IPS-15b (cell line): ENCODE results near the gene MFSD6.

Experiments
- H3K27me3 ChIP-seq: one replicate; pipeline ENCODE4 v1.6.1; 2013; ENCODE audit warnings: low read length; ENCODE audit not compliant: control insufficient read depth, insufficient read depth
- H3K36me3 ChIP-seq: one replicate; pipeline ENCODE4 v1.6.1; 2013; ENCODE audit warnings: low read length; ENCODE audit not compliant: control insufficient read depth, insufficient read depth
- H3K4me1 ChIP-seq: one replicate; pipeline ENCODE4 v1.6.1; 2013; ENCODE audit warnings: mild to moderate bottlenecking, low read length; ENCODE audit not compliant: control insufficient read depth, insufficient read depth
- H3K4me3 ChIP-seq: one replicate; pipeline ENCODE4 v1.5.1; 2013; ENCODE audit warnings: low read depth, low read length
- H3K9ac ChIP-seq: one replicate; pipeline ENCODE4 v1.6.1; 2013; ENCODE audit warnings: low read depth, mild to moderate bottlenecking, low read length
- H3K9me3 ChIP-seq: one replicate; pipeline ENCODE4 v1.6.1; 2013; ENCODE audit warnings: mild to moderate bottlenecking, low read length; ENCODE audit not compliant: control insufficient read depth, insufficient read depth

The MFSD6 gene

GRCh38 chr2:190529486-190530247 is 121.5 kb downstream of the MFSD6 start:
- no peak overlapping the region for H3K9ac ChIP-seq
- H3K9me3 ChIP-seq, result no peaks in the 10 kb centered on the region
- H3K36me3 ChIP-seq, result no peaks in the 10 kb centered on the region
- no peaks in the 10 kb centered on the region for H3K27me3 ChIP-seq
- H3K4me1 ChIP-seq, result peaks cover 3% of the 10 kb centered on the region
- H3K4me3 ChIP-seq, result no peak overlapping the region

- Histone ChIP-seq H3K4me3 (no peak overlapping the region), H3K9ac (no peak overlapping the region), H3K9me3 (no peaks in the 10 kb centered on the region), H3K27me3 (no peaks in the 10 kb centered on the region), H3K36me3 (no peaks in the 10 kb centered on the region), H3K4me1 (peaks cover 7% of the 10 kb centered on the region)
Observed at GRCh38 chr2:190530248-190530900, 122.2 kb downstream of the MFSD6 start.

GRCh38 chr2:190532581-190532980 is 124.4 kb downstream of the MFSD6 start:
- Histone ChIP-seq H3K4me3 (no peak overlapping the region), H3K27me3 (no peaks in the 10 kb centered on the region), H3K9me3 (no peaks in the 10 kb centered on the region), H3K4me1 (peaks cover 12% of the 10 kb centered on the region), H3K9ac (no peak overlapping the region), H3K36me3 (no peaks in the 10 kb centered on the region)

GRCh38 chr2:190533175-190533967 is 125.2 kb downstream of the MFSD6 start:
- Histone ChIP-seq H3K36me3 (no peaks in the 10 kb centered on the region), H3K4me3 (peak overlapping the region; percentile 70), H3K9ac (peak overlapping the region; percentile 38), H3K9me3 (no peaks in the 10 kb centered on the region), H3K27me3 (no peaks in the 10 kb centered on the region), H3K4me1 (peaks cover 12% of the 10 kb centered on the region)

- Histone ChIP-seq H3K4me3 (peak overlapping the region; percentile 70), H3K9ac (peak overlapping the region; percentile 38), H3K36me3 (no peaks in the 10 kb centered on the region), H3K9me3 (peaks cover 1% of the 10 kb centered on the region), H3K27me3 (no peaks in the 10 kb centered on the region), H3K4me1 (peaks cover 12% of the 10 kb centered on the region)
Observed at GRCh38 chr2:190533968-190534309, 125.8 kb downstream of the MFSD6 start.

GRCh38 chr2:190534310-190535120 is 126.4 kb downstream of the MFSD6 start, which contains the start of gene NEMP2:
NEMP2 (minus strand) TSS chr2:190534722; CDS start chr2:190534655, 67 bp downstream.
- Histone ChIP-seq H3K4me1 (peaks cover 12% of the 10 kb centered on the region), H3K9me3 (peaks cover 6% of the 10 kb centered on the region), H3K9ac (peak within 1 kb of the TSS; percentile 38), H3K36me3 (no peaks in the 10 kb centered on the region), H3K4me3 (peak within 1 kb of the TSS; percentile 70), H3K27me3 (no peaks in the 10 kb centered on the region)

- H3K4me1 ChIP-seq, result peaks cover 12% of the 10 kb centered on the region
- peaks cover 6% of the 10 kb centered on the region for H3K9me3 ChIP-seq
- no peak overlapping the region for H3K9ac ChIP-seq
- H3K27me3 ChIP-seq, result no peaks in the 10 kb centered on the region
- no peaks in the 10 kb centered on the region for H3K36me3 ChIP-seq
- peak overlapping the region; percentile 70 for H3K4me3 ChIP-seq
Observed at GRCh38 chr2:190535121-190535439, 126.9 kb downstream of the MFSD6 start.

- Histone ChIP-seq H3K4me1 (peaks cover 12% of the 10 kb centered on the region), H3K27me3 (no peaks in the 10 kb centered on the region), H3K4me3 (peak overlapping the region; percentile 70), H3K36me3 (no peaks in the 10 kb centered on the region), H3K9me3 (peaks cover 9% of the 10 kb centered on the region), H3K9ac (no peak overlapping the region)
Observed at GRCh38 chr2:190535586-190535985, 127.4 kb downstream of the MFSD6 start.

- H3K4me1 ChIP-seq, result peaks cover 12% of the 10 kb centered on the region
- H3K9me3 ChIP-seq, result peaks cover 10% of the 10 kb centered on the region
- H3K4me3 ChIP-seq, result peak overlapping the region; percentile 2
- H3K36me3 ChIP-seq, result no peaks in the 10 kb centered on the region
- no peak overlapping the region for H3K9ac ChIP-seq
- no peaks in the 10 kb centered on the region for H3K27me3 ChIP-seq
Observed at GRCh38 chr2:190537765-190538164, 129.6 kb downstream of the MFSD6 start.

GRCh38 chr2:190538201-190538600 is 130.0 kb downstream of the MFSD6 start:
- Histone ChIP-seq H3K9me3 (peaks cover 10% of the 10 kb centered on the region), H3K36me3 (no peaks in the 10 kb centered on the region), H3K4me1 (peaks cover 12% of the 10 kb centered on the region), H3K9ac (no peak overlapping the region), H3K27me3 (no peaks in the 10 kb centered on the region), H3K4me3 (peak overlapping the region; percentile 2)

GRCh38 chr2:190540048-190540447 is 131.9 kb downstream of the MFSD6 start:
- H3K4me3 ChIP-seq, result no peak overlapping the region
- peaks cover 10% of the 10 kb centered on the region for H3K9me3 ChIP-seq
- H3K9ac ChIP-seq, result no peak overlapping the region
- H3K4me1 ChIP-seq, result peaks cover 8% of the 10 kb centered on the region
- H3K36me3 ChIP-seq, result no peaks in the 10 kb centered on the region
- H3K27me3 ChIP-seq, result no peaks in the 10 kb centered on the region
